Caco-2 (cell line): ENCODE measurements around the gene MSMB. TPM values are rescaled to one million over a fixed set of nuclear protein-coding genes. Genes with fewer than 3 reads are reported as not detected.

Experiments used
- BruUV-seq: library from RNA; stranded (reverse); fragments of 400-500 nt; replicated peaks from 2 replicates; lab custom pipeline; 2021; lab: Mats Ljungman, UMichigan
- CTCF ChIA-PET: fragments of 300-600 bp; sonication (Branson Sonifier 250); formaldehyde crosslinking; loops from one replicate; lab custom pipeline; 2022; ENCODE audit warnings: antibody characterized with exemption; lab: Charles Lee
- POLR2A ChIA-PET: fragments of 300-600 bp; sonication (Branson Sonifier 250); formaldehyde crosslinking; loops from one replicate; lab custom pipeline; 2022; ENCODE audit warnings: antibody characterized with exemption; lab: Charles Lee
- DNase-seq, 2 experiments: peaks; one replicate each; pipeline versions ENCODE4 v3.0.0 to v3.0.0-alpha.2; 2020 to 2022
- H3K27me3 ChIP-seq: replicated peaks from 2 replicates; pipeline ENCODE4 v1.6.0; 2011; ENCODE audit warnings: low read length; ENCODE audit not compliant: control insufficient read depth, insufficient read depth
- H3K36me3 ChIP-seq: 2 replicates; pipeline ENCODE4 v1.5.1; 2011; ENCODE audit warnings: low read length; ENCODE audit not compliant: control insufficient read depth, insufficient read depth
- H3K4me1 ChIP-seq: fragments of 250-450 bp; sonication (Bioruptor Pico); 2 replicates; pipeline ENCODE4 v1.5.1; 2020; ENCODE audit warnings: mild to moderate bottlenecking
- H3K4me3 ChIP-seq: 2 replicates; pipeline ENCODE4 v1.5.1; 2011; ENCODE audit warnings: low read depth, mild to moderate bottlenecking, control low read depth, low read length
- H3K9me3 ChIP-seq: fragments of 250-450 bp; sonication (Bioruptor Pico); 2 replicates; pipeline ENCODE4 v1.5.1; 2020; ENCODE audit warnings: mild to moderate bottlenecking, moderate library complexity
- H3K27ac Mint-ChIP-seq: one replicate; pipeline ENCODE4 v1.8.0; 2022; ENCODE audit warnings: mixed read lengths; ENCODE audit not compliant: unreplicated experiment
- H3K27me3 Mint-ChIP-seq: one replicate; pipeline ENCODE4 v1.8.0; 2022; ENCODE audit warnings: mixed read lengths; ENCODE audit not compliant: insufficient read depth, unreplicated experiment
- H3K36me3 Mint-ChIP-seq: one replicate; pipeline ENCODE4 v1.8.0; 2022; ENCODE audit warnings: mild to moderate bottlenecking, mixed read lengths; ENCODE audit not compliant: insufficient read depth, unreplicated experiment
- H3K4me1 Mint-ChIP-seq: one replicate; pipeline ENCODE4 v1.8.0; 2022; ENCODE audit warnings: low read depth, mixed read lengths; ENCODE audit not compliant: unreplicated experiment
- H3K4me3 Mint-ChIP-seq: one replicate; pipeline ENCODE4 v1.8.0; 2022; ENCODE audit warnings: mild to moderate bottlenecking, moderate library complexity, mixed read lengths; ENCODE audit not compliant: unreplicated experiment
- H3K9me3 Mint-ChIP-seq: one replicate; pipeline ENCODE4 v1.8.0; 2022; ENCODE audit warnings: mixed read lengths; ENCODE audit not compliant: unreplicated experiment
- CTCF ChIP-seq, 2 experiments: fragments of 200-600 bp in 1 of 2; IDR thresholded peaks; 1 replicate in 1 of 2; 2 replicates in 1 of 2; pipeline versions ENCODE4 v1.5.1 to v1.8.0; 2011 to 2022; ENCODE audit warnings: antibody characterized with exemption in 1 of 2, control low read depth in 1 of 2, inconsistent platforms in 1 of 2, low read depth in 1 of 2, low read length in 1 of 2, mild to moderate bottlenecking in 1 of 2, moderate library complexity in 1 of 2; ENCODE audit not compliant: insufficient read depth in 1 of 2, severe bottlenecking in 1 of 2, unreplicated experiment in 1 of 2
- intact Hi-C: fragments of 100-400 bp; cut with micrococcal nuclease; formaldehyde crosslinking; loops from one replicate; pipeline ENCODE4 v1.10.0; 2022; ENCODE audit not compliant: unreplicated experiment
- total RNA-seq: library from RNA; stranded (reverse); gene quantifications from 2 replicates; pipeline ENCODE4 v1.2.3, GENCODE V29; 2022

Gene MSMB
- total RNA-seq, 1 experiment from 2014 or later: 0.84 TPM

GRCh38 chr10:46018453-46019176 is 27.5 kb downstream of the MSMB start:
- no peaks in the 10 kb centered on the region for H3K9me3 Mint-ChIP-seq
- POLR2A ChIA-PET: no interaction called here
- Histone ChIP-seq H3K27me3 (no peaks in the 10 kb centered on the region), H3K4me1 (peaks cover 42% of the 10 kb centered on the region), H3K36me3 (0 out of 2 replicates have a peak, but pooled peaks cover 1% of the 10 kb centered on the region), H3K9me3 (no peaks in the 10 kb centered on the region), H3K4me3 (no peak overlapping the region)
- CTCF ChIA-PET: no interaction called here
- intact Hi-C loops: no loop called here
- no peaks in the 10 kb centered on the region for H3K27me3 Mint-ChIP-seq
- no peak overlapping the region for H3K27ac Mint-ChIP-seq
- H3K4me1 Mint-ChIP-seq: peaks cover 35% of the 10 kb centered on the region
- no peak overlapping the region for H3K4me3 Mint-ChIP-seq
- DNase-seq: no peak
- no peak for TF ChIP-seq CTCF (IDR thresholded peaks at IDR 0.05; ENCODE audit: insufficient read depth in 1 of 2, low read depth in 1 of 2, low read length in 1 of 2, severe bottlenecking in 1 of 2, unreplicated experiment in 1 of 2)
- peaks cover 59% of the 10 kb centered on the region for H3K36me3 Mint-ChIP-seq
- BruUV-seq: no TSS peak

GRCh38 chr10:46017733-46018132 is 28.3 kb downstream of the MSMB start:
- POLR2A ChIA-PET: no interaction called here
- CTCF ChIA-PET: interaction anchor here (0.6 kb wide), 1 partner anchor 782 kb away, joined by 4 read pairs; no protein-coding TSS in a partner anchor
- H3K27ac Mint-ChIP-seq: no peak overlapping the region
- H3K9me3 Mint-ChIP-seq: no peaks in the 10 kb centered on the region
- no peak for TF ChIP-seq CTCF (IDR thresholded peaks at IDR 0.05; ENCODE audit: insufficient read depth in 1 of 2, low read depth in 1 of 2, low read length in 1 of 2, severe bottlenecking in 1 of 2, unreplicated experiment in 1 of 2)
- H3K4me1 Mint-ChIP-seq: peaks cover 35% of the 10 kb centered on the region
- intact Hi-C loops: no loop called here
- no peak overlapping the region for H3K4me3 Mint-ChIP-seq
- no peak overlapping the region for H3K4me3 ChIP-seq
- 0 out of 2 replicates have a peak, but pooled peaks cover 1% of the 10 kb centered on the region for H3K36me3 ChIP-seq
- peaks cover 58% of the 10 kb centered on the region for H3K36me3 Mint-ChIP-seq
- H3K9me3 ChIP-seq: no peaks in the 10 kb centered on the region
- H3K4me1 ChIP-seq: peaks cover 41% of the 10 kb centered on the region
- no peaks in the 10 kb centered on the region for H3K27me3 Mint-ChIP-seq
- no TSS peak for BruUV-seq
- H3K27me3 ChIP-seq: no peaks in the 10 kb centered on the region
- no peak for DNase-seq

- H3K36me3 Mint-ChIP-seq: peaks cover 58% of the 10 kb centered on the region
- H3K9me3 Mint-ChIP-seq: no peaks in the 10 kb centered on the region
Measured at GRCh38 chr10:46016811-46017210, 29.3 kb downstream of the MSMB start.

More at GRCh38 chr10:46016811-46017210, 29.3 kb downstream of the MSMB start:
- ChIA-PET POLR2A (no interaction called here), CTCF (no interaction called here)
- TF ChIP-seq CTCF (IDR thresholded peaks at IDR 0.05; ENCODE audit: insufficient read depth in 1 of 2, low read depth in 1 of 2, low read length in 1 of 2, severe bottlenecking in 1 of 2, unreplicated experiment in 1 of 2): no peak
- Histone ChIP-seq H3K36me3 (0 out of 2 replicates have a peak, but pooled peaks cover 1% of the 10 kb centered on the region), H3K9me3 (no peaks in the 10 kb centered on the region), H3K27me3 (no peaks in the 10 kb centered on the region), H3K4me1 (peaks cover 41% of the 10 kb centered on the region), H3K4me3 (no peak overlapping the region)
- Mint-ChIP-seq H3K4me3 (no peak overlapping the region), H3K27me3 (no peaks in the 10 kb centered on the region), H3K27ac (no peak overlapping the region), H3K4me1 (peaks cover 27% of the 10 kb centered on the region)
- no peak for DNase-seq
- intact Hi-C loops: no loop called here
- BruUV-seq: no TSS peak
